ENCODE results near the gene KCNK5. TPM values are rescaled to one million over a fixed set of nuclear protein-coding genes. Genes with fewer than 3 reads are reported as not detected.

Gene KCNK5
- polyA plus RNA-seq, 10 donors, result 1.1 to 2.0 (median 1.4) TPM

GRCh38 chr6:39215640-39216158 is 13.6 kb downstream of the KCNK5 start:
- no peak for DNase-seq

GRCh38 chr6:39214846-39215639 is 14.2 kb downstream of the KCNK5 start:
- no peak for DNase-seq

GRCh38 chr6:39214120-39214813 is 15.0 kb downstream of the KCNK5 start:
- no peak for DNase-seq

GRCh38 chr6:39213195-39213920 is 15.9 kb downstream of the KCNK5 start:
- DNase-seq, result no peak

- no peak for DNase-seq
Measured at GRCh38 chr6:39211183-39211582, 18.1 kb downstream of the KCNK5 start.

GRCh38 chr6:39210450-39210849 is 18.8 kb downstream of the KCNK5 start:
- no peak for DNase-seq

- DNase-seq, result no peak
Measured at GRCh38 chr6:39209911-39210310, 19.4 kb downstream of the KCNK5 start.

- DNase-seq, result no peak
Measured at GRCh38 chr6:39209360-39209811, 19.9 kb downstream of the KCNK5 start.

GRCh38 chr6:39208223-39208739 is 21.0 kb downstream of the KCNK5 start:
- DNase-seq, result no peak

GRCh38 chr6:39207416-39208222 is 21.7 kb downstream of the KCNK5 start:
- DNase-seq, result no peak

- no peak for DNase-seq
Measured at GRCh38 chr6:39206250-39206721, 23.0 kb downstream of the KCNK5 start.

- DNase-seq, result no peak
Measured at GRCh38 chr6:39204646-39205244, 24.5 kb downstream of the KCNK5 start.

GRCh38 chr6:39204160-39204495 is 25.1 kb downstream of the KCNK5 start:
- DNase-seq, result no peak

- DNase-seq, result no peak
Measured at GRCh38 chr6:39203436-39204159, 25.7 kb downstream of the KCNK5 start.

- DNase-seq, result no peak
Measured at GRCh38 chr6:39202166-39202565, 27.1 kb downstream of the KCNK5 start.

- DNase-seq, result no peak
Measured at GRCh38 chr6:39200498-39201020, 28.7 kb downstream of the KCNK5 start.

- no peak for DNase-seq
Measured at GRCh38 chr6:39199976-39200375, 29.3 kb downstream of the KCNK5 start.

- no peak for DNase-seq
Measured at GRCh38 chr6:39199231-39199940, 29.9 kb downstream of the KCNK5 start.

- DNase-seq, result no peak
Measured at GRCh38 chr6:39198528-39198927, 30.7 kb downstream of the KCNK5 start.
